IPS DF 6.9 (cell line): ENCODE data around the gene DSCAM.

Source experiments
- DNase-seq: peaks from one replicate; pipeline ENCODE4 v3.0.0-alpha.2; 2013; ENCODE audit warnings: low read depth, low spot score
- H3K27ac ChIP-seq: one replicate; pipeline ENCODE4 v1.5.1; 2013; ENCODE audit warnings: low read length, control low read depth
- H3K27me3 ChIP-seq: 2 replicates; pipeline ENCODE4 v1.6.1; 2013; ENCODE audit warnings: mild to moderate bottlenecking, low read length; ENCODE audit not compliant: control insufficient read depth, insufficient read depth
- H3K36me3 ChIP-seq: 2 replicates; pipeline ENCODE4 v1.6.1; 2013; ENCODE audit warnings: low read length; ENCODE audit not compliant: control insufficient read depth, insufficient read depth
- H3K4me1 ChIP-seq: 2 replicates; pipeline ENCODE4 v1.6.1; 2013; ENCODE audit warnings: low read length; ENCODE audit not compliant: control insufficient read depth, insufficient read depth
- H3K4me3 ChIP-seq: 2 replicates; pipeline ENCODE4 v1.5.1; 2013; ENCODE audit warnings: mild to moderate bottlenecking, low read length
- H3K9me3 ChIP-seq: 2 replicates; pipeline ENCODE4 v1.6.1; 2013; ENCODE audit warnings: low read length, inconsistent platforms; ENCODE audit not compliant: control insufficient read depth, insufficient read depth
- WGBS: extraction: QIAGEN DNeasy Blood & Tissue Kit; methylation state at CpG from one replicate; pipeline ENCODE4 v1.1.7; 2013; ENCODE audit warnings: mixed read lengths, missing lambda C conversion rate; ENCODE audit not compliant: insufficient read length, insufficient coverage; 5-methylcytosine and 5-hydroxymethylcytosine counted together

DSCAM gene

DNA sequence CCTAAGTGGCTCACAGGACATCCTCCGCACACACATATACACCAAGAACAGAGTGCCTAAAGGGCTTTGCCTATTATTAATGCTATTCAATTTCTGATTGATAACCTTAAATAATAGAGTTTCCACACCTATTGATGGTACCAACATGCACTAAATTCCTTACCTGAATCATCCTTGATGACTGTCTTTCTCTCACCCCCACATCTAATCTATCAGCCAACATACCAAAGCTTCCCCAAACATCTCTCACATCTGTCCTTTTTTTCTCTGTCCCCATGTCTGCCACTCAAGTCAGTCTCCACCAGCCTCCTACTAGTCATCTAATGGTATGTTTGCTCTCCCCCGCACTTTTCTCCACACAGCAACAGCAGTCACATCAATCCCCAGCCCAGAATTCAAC lies 174.4 kb downstream of the DSCAM start:
- WGBS, result no CpG with 5 or more reads among the region's 2 CpGs
- Histone ChIP-seq H3K4me3 (no peak overlapping the region), H3K9me3 (peaks cover 7% of the 10 kb centered on the region), H3K27me3 (no peaks in the 10 kb centered on the region), H3K27ac (no peak overlapping the region), H3K4me1 (no peaks in the 10 kb centered on the region), H3K36me3 (no peaks in the 10 kb centered on the region)
- no peak for DNase-seq

DNA sequence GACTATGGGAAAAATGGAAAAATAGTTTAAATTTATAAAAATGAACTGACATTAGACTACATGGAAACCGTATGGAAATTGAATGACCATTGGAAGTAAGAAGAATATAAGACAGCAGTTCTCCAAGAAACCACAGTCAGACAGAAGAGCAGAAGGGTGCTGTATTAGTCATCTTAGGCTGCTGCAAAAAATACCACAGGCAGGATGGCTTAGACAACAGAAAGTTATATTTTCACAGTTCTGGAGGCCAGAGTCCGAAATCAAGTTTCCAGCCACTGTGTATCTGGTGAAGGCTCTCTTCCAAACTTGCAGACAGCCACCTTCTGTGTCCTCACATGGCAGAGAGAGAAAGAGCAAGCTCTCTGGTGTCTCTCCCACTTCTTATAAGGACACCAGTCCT lies 175.2 kb downstream of the DSCAM start:
- no CpG with 5 or more reads among the region's 2 CpGs for WGBS
- Histone ChIP-seq H3K27ac (no peak overlapping the region), H3K4me3 (no peak overlapping the region), H3K36me3 (no peaks in the 10 kb centered on the region), H3K9me3 (peaks cover 7% of the 10 kb centered on the region), H3K27me3 (no peaks in the 10 kb centered on the region), H3K4me1 (no peaks in the 10 kb centered on the region)
- DNase-seq, result no peak

DNA sequence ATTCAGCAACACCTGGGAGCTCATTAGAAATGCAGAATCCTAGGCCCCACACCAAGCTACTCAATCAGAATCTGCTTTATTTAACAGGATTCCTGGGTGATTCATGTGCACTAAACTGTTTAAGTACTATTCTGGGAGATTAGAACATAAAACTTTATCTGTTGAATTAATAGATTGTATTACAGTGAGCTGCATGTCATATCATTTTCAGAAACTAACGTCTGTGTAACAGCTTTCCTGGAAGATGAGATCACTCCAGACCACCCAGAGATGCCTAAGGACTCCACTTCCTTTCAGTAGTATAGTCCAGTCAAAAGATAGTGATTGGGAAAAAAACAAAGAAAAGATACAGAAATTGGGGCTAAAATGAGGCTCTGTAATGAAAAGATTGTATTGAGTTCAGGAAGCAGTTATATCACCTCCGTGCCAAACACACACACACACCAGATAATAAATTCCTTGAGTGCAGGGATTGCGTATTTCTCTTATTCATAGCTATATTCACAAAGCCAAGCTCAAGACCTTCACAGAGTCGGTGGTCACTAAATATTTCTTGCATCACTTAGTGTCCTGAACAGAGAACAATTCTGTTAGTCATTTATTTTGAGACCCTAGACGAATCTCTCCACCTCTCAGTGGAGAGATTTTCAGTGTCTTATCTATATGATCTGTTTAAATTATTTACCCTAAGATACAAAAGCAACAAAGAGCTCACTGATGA lies 178.2 kb downstream of the DSCAM start:
- no peak for DNase-seq
- Histone ChIP-seq H3K4me1 (no peaks in the 10 kb centered on the region), H3K36me3 (no peaks in the 10 kb centered on the region), H3K4me3 (no peak overlapping the region), H3K9me3 (peaks cover 12% of the 10 kb centered on the region), H3K27ac (no peak overlapping the region), H3K27me3 (no peaks in the 10 kb centered on the region)
- WGBS, result no CpG with 5 or more reads among the region's 5 CpGs

DNA sequence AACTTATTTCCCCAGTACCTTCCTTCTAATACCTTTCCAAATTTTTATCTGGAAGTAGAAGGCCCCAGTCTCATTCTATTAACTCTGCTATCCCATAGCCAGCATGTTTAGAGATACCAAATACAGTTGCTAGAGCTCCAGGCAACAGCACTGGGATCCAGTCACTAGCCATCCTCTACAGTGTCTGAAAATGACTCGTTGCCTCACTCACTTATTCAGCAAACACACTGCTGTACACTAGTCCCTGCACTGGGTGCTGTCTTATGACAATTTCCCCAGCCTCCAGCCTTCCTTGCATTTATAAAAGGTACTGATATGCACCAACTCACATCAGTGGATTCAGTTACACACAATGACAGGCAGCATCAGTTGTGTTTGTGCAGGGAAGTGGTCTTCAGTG lies 179.0 kb downstream of the DSCAM start:
- H3K4me1 ChIP-seq, result no peaks in the 10 kb centered on the region
- no peak overlapping the region for H3K4me3 ChIP-seq
- H3K27me3 ChIP-seq, result no peaks in the 10 kb centered on the region
- peaks cover 16% of the 10 kb centered on the region for H3K9me3 ChIP-seq
- DNase-seq, result no peak
- no peak overlapping the region for H3K27ac ChIP-seq
- H3K36me3 ChIP-seq, result no peaks in the 10 kb centered on the region
- WGBS, result no CpG with 5 or more reads among the region's 1 CpG

DNA sequence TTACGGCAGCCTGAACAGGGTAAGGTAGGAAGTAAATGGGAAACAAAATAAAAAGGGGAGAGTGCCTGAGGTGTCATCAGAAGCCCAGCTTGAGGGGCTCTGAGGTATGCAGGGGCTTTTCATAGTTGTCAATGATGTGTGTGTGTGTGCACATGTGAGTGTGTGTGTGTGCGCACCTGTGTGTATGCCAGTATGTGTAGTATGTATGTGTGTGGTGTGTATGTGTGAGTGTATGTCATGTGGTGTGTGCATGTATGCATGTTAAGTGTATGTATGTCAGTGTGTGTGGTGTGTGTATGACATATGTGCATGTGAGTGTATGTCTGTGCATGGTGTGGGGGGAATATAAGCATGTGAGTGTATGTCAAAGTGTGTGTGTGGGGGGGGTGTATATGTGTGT lies 184.1 kb downstream of the DSCAM start:
- Histone ChIP-seq H3K4me1 (no peaks in the 10 kb centered on the region), H3K27ac (no peak overlapping the region), H3K27me3 (no peaks in the 10 kb centered on the region), H3K36me3 (no peaks in the 10 kb centered on the region), H3K4me3 (no peak overlapping the region), H3K9me3 (peaks cover 15% of the 10 kb centered on the region)
- DNase-seq, result no peak
- no CpG with 5 or more reads among the region's 2 CpGs for WGBS

DNA sequence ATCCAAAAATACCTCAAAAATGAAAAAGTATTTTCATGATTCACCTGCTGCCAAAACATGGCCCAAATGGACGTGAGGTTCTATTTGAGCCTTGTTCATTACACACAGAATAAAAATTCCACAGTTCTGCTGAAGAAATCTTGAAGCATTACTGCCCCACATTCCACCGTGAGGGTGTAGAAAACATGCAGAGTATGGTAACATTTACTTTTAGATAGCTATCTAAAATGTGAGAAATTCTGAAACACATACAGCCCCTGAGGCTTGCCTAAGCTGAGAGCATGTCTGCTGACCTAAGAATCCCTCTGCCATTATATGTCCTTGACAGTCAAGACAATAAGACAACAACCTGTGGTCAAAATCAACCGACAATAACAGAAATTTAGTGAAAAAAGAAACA lies 186.5 kb downstream of the DSCAM start:
- no peak for DNase-seq
- Histone ChIP-seq H3K27ac (no peak overlapping the region), H3K4me1 (no peaks in the 10 kb centered on the region), H3K36me3 (no peaks in the 10 kb centered on the region), H3K4me3 (no peak overlapping the region), H3K9me3 (peaks cover 13% of the 10 kb centered on the region), H3K27me3 (no peaks in the 10 kb centered on the region)
- no CpG with 5 or more reads among the region's 3 CpGs for WGBS

DNA sequence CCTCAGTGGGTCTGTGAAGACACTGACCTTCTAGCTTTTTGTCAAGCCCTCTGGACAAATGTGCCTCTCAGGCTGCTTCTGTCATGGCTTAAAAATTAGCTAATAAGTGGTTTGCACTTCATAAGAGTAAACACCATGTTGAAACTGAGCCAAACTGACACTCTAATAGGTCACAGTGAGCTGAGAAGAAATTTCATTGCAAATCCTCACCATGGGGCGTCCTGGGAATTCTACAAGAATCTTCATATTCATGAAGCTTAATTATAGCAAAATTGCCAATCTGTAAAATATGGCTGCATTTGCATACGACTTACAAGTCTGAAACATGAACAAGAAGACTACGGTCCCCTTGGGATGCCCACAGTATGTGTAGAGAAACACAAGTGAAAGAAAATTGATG lies 188.6 kb downstream of the DSCAM start:
- no peak overlapping the region for H3K4me3 ChIP-seq
- DNase-seq, result no peak

DNA sequence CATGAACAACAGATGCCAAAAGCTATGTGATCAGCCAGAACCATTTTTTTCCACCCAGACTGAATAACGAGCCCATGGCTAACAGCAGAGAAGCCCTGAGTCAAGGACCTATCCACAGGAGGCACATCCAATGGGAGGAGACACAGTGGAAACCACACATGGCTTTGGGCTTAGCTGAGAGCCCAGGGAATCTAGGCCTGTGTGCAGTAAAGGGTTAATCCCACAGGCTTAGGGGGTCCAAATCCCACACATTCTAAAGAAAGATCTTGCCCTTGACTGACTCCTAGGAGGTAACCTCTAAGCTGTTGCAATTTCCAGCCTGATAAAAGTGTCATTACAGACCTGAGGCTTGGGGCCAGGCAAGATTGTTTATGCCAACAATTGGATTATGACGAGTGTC lies 194.5 kb downstream of the DSCAM start:
- no peak overlapping the region for H3K27ac ChIP-seq
- no CpG with 5 or more reads among the region's 2 CpGs for WGBS

More for the DNA sequence above, 188.6 kb downstream of the DSCAM start:
- Histone ChIP-seq H3K4me1 (no peaks in the 10 kb centered on the region), H3K27me3 (no peaks in the 10 kb centered on the region), H3K9me3 (peaks cover 9% of the 10 kb centered on the region), H3K36me3 (no peaks in the 10 kb centered on the region), H3K27ac (no peak overlapping the region)
- WGBS, result no CpG with 5 or more reads among the region's 3 CpGs

DNA sequence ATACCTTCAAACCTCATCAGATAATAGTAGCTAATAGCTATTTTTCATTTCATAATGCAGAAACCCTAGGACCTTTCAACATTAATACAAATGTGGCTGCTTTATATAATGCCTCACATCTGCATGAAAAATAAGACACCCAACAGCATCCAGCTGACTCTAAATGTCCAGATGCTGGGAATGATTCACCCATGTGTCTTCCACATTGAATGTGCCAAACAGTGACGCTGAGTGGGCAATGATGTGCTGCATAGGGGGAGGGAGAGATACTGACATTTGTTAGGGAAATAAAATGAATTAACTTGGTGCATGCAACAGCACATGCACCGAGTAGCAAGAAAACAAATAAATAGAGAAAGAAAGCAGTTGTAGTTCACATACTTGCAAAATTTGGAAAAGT lies 199.3 kb downstream of the DSCAM start:
- H3K4me1 ChIP-seq, result no peaks in the 10 kb centered on the region
- peaks cover 23% of the 10 kb centered on the region for H3K9me3 ChIP-seq
- no CpG with 5 or more reads among the region's 2 CpGs for WGBS
- DNase-seq, result no peak
- no peaks in the 10 kb centered on the region for H3K36me3 ChIP-seq
- H3K27me3 ChIP-seq, result no peaks in the 10 kb centered on the region
- no peak overlapping the region for H3K4me3 ChIP-seq
- no peak overlapping the region for H3K27ac ChIP-seq

More for the DNA sequence above, 194.5 kb downstream of the DSCAM start:
- no peaks in the 10 kb centered on the region for H3K27me3 ChIP-seq
- DNase-seq, result no peak
- H3K4me3 ChIP-seq, result no peak overlapping the region
- H3K9me3 ChIP-seq, result peaks cover 16% of the 10 kb centered on the region
- H3K36me3 ChIP-seq, result no peaks in the 10 kb centered on the region
- H3K4me1 ChIP-seq, result no peaks in the 10 kb centered on the region

DNA sequence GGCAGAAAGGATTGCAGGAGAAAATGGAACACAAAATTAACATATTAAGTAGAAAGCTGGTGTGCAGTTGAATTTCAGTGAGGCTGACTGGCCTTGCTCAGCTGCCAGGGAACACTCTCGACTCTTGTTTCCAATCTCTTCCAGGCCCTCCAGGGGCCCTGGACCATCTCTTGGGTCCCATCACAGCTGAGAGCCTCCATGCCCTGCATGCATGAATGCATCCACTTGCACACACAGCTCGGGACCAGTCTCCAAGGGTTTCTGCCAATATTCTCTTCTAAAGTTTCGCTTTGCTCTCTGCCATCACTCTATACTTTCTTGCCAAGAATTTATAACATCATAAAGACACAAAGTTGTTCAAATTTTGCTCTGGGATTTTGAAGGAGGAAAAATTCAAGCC lies 200.3 kb downstream of the DSCAM start:
- peaks cover 23% of the 10 kb centered on the region for H3K9me3 ChIP-seq
- no peak for DNase-seq
- WGBS, result no CpG with 5 or more reads among the region's 3 CpGs
- H3K36me3 ChIP-seq, result no peaks in the 10 kb centered on the region
- no peaks in the 10 kb centered on the region for H3K27me3 ChIP-seq
- no peaks in the 10 kb centered on the region for H3K4me1 ChIP-seq
- no peak overlapping the region for H3K27ac ChIP-seq
- no peak overlapping the region for H3K4me3 ChIP-seq

DNA sequence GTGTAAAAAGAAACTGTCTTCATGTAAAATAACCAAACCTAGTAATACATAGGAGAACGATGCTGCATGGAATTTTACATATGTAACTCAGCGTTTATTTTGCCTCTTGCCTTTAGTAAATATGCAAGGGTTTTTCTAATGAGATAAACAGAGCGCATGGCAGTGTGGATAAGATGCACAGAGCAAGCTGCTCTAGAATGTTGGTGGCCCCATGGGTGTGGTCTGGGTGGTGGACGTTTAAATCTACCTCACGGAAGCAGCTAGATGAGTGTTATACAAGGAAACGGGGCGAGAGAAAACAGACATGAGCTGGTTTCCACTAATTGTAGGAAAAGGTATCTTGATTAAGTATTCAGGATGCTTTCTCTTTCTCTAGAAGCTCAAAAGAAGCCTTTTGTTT lies 205.9 kb downstream of the DSCAM start:
- no peak for DNase-seq
- Histone ChIP-seq H3K4me1 (no peaks in the 10 kb centered on the region), H3K27ac (no peak overlapping the region), H3K27me3 (no peaks in the 10 kb centered on the region), H3K9me3 (peaks cover 10% of the 10 kb centered on the region), H3K36me3 (no peaks in the 10 kb centered on the region), H3K4me3 (no peak overlapping the region)
- WGBS, result no CpG with 5 or more reads among the region's 7 CpGs
